Measurements from ENCODE around the gene TMEM91. TPM values are rescaled to one million over a fixed set of nuclear protein-coding genes. Genes with fewer than 3 reads are reported as not detected.

The TMEM91 gene
- total RNA-seq, 5 donors from 2014 or later (not counting 1 experiment from before 2014, with no cell fraction given) = 9.9 to 14.7 (median 13.2) TPM

GRCh38 chr19:41412953-41413352 is 36.6 kb downstream of the TMEM91 start:
- H3K36me3 ChIP-seq (ENCODE audit: control insufficient read depth in 2 of 2, extremely low read depth in 1 of 2, insufficient read depth in 1 of 2, low read length in 1 of 2) = peaks cover 36 to 60% of the 10 kb centered on the region in 2 donors
- no peak overlapping the region for H3K4me3 Mint-ChIP-seq
- no peak for DNase-seq
- ChIA-PET POLR2A (no interaction called here), CTCF (interaction anchor here in 1 of 2 donors (0.7 kb wide), 1 partner anchor 25 kb away, joined by 8 read pairs; no protein-coding TSS in a partner anchor)
- no peaks in the 10 kb centered on the region for H3K27me3 Mint-ChIP-seq
- no peaks in the 10 kb centered on the region for H3K9me3 ChIP-seq
- no peak for ATAC-seq (replicated peaks in 1 of 4)
- peaks cover 10 to 14% (median 12%) of the 10 kb centered on the region in 3 donors for H3K4me1 Mint-ChIP-seq
- H3K9me3 Mint-ChIP-seq = no peaks in the 10 kb centered on the region
- peaks cover 33% of the 10 kb centered on the region for H3K36me3 Mint-ChIP-seq
- H3K27me3 ChIP-seq (replicated peaks in 1 of 2; ENCODE audit: control insufficient read depth in 2 of 2, extremely low read depth in 1 of 2, insufficient read depth in 2 of 2, low read length in 1 of 2) = no peaks in the 10 kb centered on the region
- WGBS (ENCODE audit: insufficient coverage) = 100% methylated on average over 2 of the region's 5 CpGs
- no peak overlapping the region for H3K27ac Mint-ChIP-seq
- peaks cover 0 to 5% of the 10 kb centered on the region in 2 experiments for H3K4me1 ChIP-seq (ENCODE audit: control insufficient read depth in 1 of 2, extremely low read depth in 1 of 2, insufficient read depth in 2 of 2, low read length in 2 of 2)
- H3K4me3 ChIP-seq (ENCODE audit: control insufficient read depth in 1 of 2, extremely low read depth in 1 of 2, low read length in 1 of 2) = no peak overlapping the region
- no peak overlapping the region for H3K27ac ChIP-seq (ENCODE audit: low read length)

- WGBS (ENCODE audit: insufficient coverage) = 90% methylated on average over 4 of the region's 10 CpGs
- Mint-ChIP-seq H3K4me3 (no peak overlapping the region), H3K4me1 (peaks cover 10 to 12% (median 12%) of the 10 kb centered on the region in 3 donors), H3K9me3 (no peaks in the 10 kb centered on the region), H3K27ac (no peak overlapping the region), H3K36me3 (peaks cover 40% of the 10 kb centered on the region), H3K27me3 (no peaks in the 10 kb centered on the region)
- Histone ChIP-seq H3K27me3 (replicated peaks in 1 of 2; ENCODE audit: control insufficient read depth in 2 of 2, extremely low read depth in 1 of 2, insufficient read depth in 2 of 2, low read length in 1 of 2) (no peaks in the 10 kb centered on the region), H3K4me3 (ENCODE audit: control insufficient read depth in 1 of 2, extremely low read depth in 1 of 2, low read length in 1 of 2) (no peak overlapping the region), H3K36me3 (ENCODE audit: control insufficient read depth in 2 of 2, extremely low read depth in 1 of 2, insufficient read depth in 1 of 2, low read length in 1 of 2) (peaks cover 36 to 67% of the 10 kb centered on the region in 2 donors), H3K4me1 (ENCODE audit: control insufficient read depth in 1 of 2, extremely low read depth in 1 of 2, insufficient read depth in 2 of 2, low read length in 2 of 2) (peaks cover 0 to 5% of the 10 kb centered on the region in 2 experiments), H3K27ac (ENCODE audit: low read length) (no peak overlapping the region), H3K9me3 (no peaks in the 10 kb centered on the region)
- ATAC-seq (replicated peaks in 1 of 4) = no peak
- CTCF ChIA-PET = no interaction called here
- POLR2A ChIA-PET = no interaction called here
- DNase-seq = no peak
Measured at GRCh38 chr19:41413947-41414346, 37.6 kb downstream of the TMEM91 start.

GRCh38 chr19:41414461-41414860 is 38.1 kb downstream of the TMEM91 start:
- H3K27ac ChIP-seq (ENCODE audit: low read length) = no peak overlapping the region

GRCh38 chr19:41415154-41415571 is 38.8 kb downstream of the TMEM91 start:
- H3K27me3 Mint-ChIP-seq = no peaks in the 10 kb centered on the region
- H3K4me3 ChIP-seq (ENCODE audit: control insufficient read depth in 1 of 2, extremely low read depth in 1 of 2, low read length in 1 of 2) = no peak overlapping the region
- no peak overlapping the region for H3K27ac Mint-ChIP-seq
- no peak overlapping the region for H3K27ac ChIP-seq (ENCODE audit: low read length)
- H3K9me3 ChIP-seq = no peaks in the 10 kb centered on the region
- H3K9me3 Mint-ChIP-seq = no peaks in the 10 kb centered on the region
- H3K27me3 ChIP-seq (replicated peaks in 1 of 2; ENCODE audit: control insufficient read depth in 2 of 2, extremely low read depth in 1 of 2, insufficient read depth in 2 of 2, low read length in 1 of 2) = no peaks in the 10 kb centered on the region
- H3K36me3 ChIP-seq (ENCODE audit: control insufficient read depth in 2 of 2, extremely low read depth in 1 of 2, insufficient read depth in 1 of 2, low read length in 1 of 2) = peaks cover 36 to 78% of the 10 kb centered on the region in 2 donors
- DNase-seq = no peak
- ChIA-PET POLR2A (no interaction called here), CTCF (no interaction called here)
- no peak for ATAC-seq (replicated peaks in 1 of 4)
- no peak overlapping the region for H3K4me3 Mint-ChIP-seq
- peaks cover 1 to 2% (median 1%) of the 10 kb centered on the region in 3 donors for H3K4me1 Mint-ChIP-seq
- WGBS (ENCODE audit: insufficient coverage) = 88% methylated on average over 6 of the region's 9 CpGs
- H3K36me3 Mint-ChIP-seq = peaks cover 46% of the 10 kb centered on the region
- H3K4me1 ChIP-seq (ENCODE audit: control insufficient read depth in 1 of 2, extremely low read depth in 1 of 2, insufficient read depth in 2 of 2, low read length in 2 of 2) = peaks cover 0 to under 1% of the 10 kb centered on the region in 2 experiments

More at GRCh38 chr19:41414461-41414860, 38.1 kb downstream of the TMEM91 start:
- WGBS (ENCODE audit: insufficient coverage) = 98% methylated on average over 7 of the region's 9 CpGs
- Mint-ChIP-seq H3K9me3 (no peaks in the 10 kb centered on the region), H3K4me3 (no peak overlapping the region), H3K36me3 (peaks cover 44% of the 10 kb centered on the region), H3K27me3 (no peaks in the 10 kb centered on the region), H3K4me1 (peaks cover 7 to 8% (median 7%) of the 10 kb centered on the region in 3 donors), H3K27ac (no peak overlapping the region)
- ChIA-PET CTCF (no interaction called here), POLR2A (no interaction called here)
- ATAC-seq (replicated peaks in 1 of 4) (no peak), DNase-seq (no peak)
- Histone ChIP-seq H3K4me1 (ENCODE audit: control insufficient read depth in 1 of 2, extremely low read depth in 1 of 2, insufficient read depth in 2 of 2, low read length in 2 of 2) (peaks cover 0 to 5% of the 10 kb centered on the region in 2 experiments), H3K36me3 (ENCODE audit: control insufficient read depth in 2 of 2, extremely low read depth in 1 of 2, insufficient read depth in 1 of 2, low read length in 1 of 2) (peaks cover 36 to 72% of the 10 kb centered on the region in 2 donors), H3K27me3 (replicated peaks in 1 of 2; ENCODE audit: control insufficient read depth in 2 of 2, extremely low read depth in 1 of 2, insufficient read depth in 2 of 2, low read length in 1 of 2) (no peaks in the 10 kb centered on the region), H3K4me3 (ENCODE audit: control insufficient read depth in 1 of 2, extremely low read depth in 1 of 2, low read length in 1 of 2) (no peak overlapping the region), H3K9me3 (no peaks in the 10 kb centered on the region)

- Mint-ChIP-seq H3K9me3 (no peaks in the 10 kb centered on the region), H3K27ac (no peak overlapping the region), H3K27me3 (no peaks in the 10 kb centered on the region), H3K4me3 (no peak overlapping the region), H3K36me3 (peaks cover 52% of the 10 kb centered on the region), H3K4me1 (no peaks in the 10 kb centered on the region)
- WGBS (ENCODE audit: insufficient coverage) = 94% methylated on average over 11 of the region's 12 CpGs
- no peak for ATAC-seq (replicated peaks in 1 of 4)
- Histone ChIP-seq H3K4me3 (ENCODE audit: control insufficient read depth in 1 of 2, extremely low read depth in 1 of 2, low read length in 1 of 2) (no peak overlapping the region), H3K36me3 (ENCODE audit: control insufficient read depth in 2 of 2, extremely low read depth in 1 of 2, insufficient read depth in 1 of 2, low read length in 1 of 2) (peaks cover 34 to 83% of the 10 kb centered on the region in 2 donors), H3K9me3 (no peaks in the 10 kb centered on the region), H3K4me1 (ENCODE audit: control insufficient read depth in 1 of 2, extremely low read depth in 1 of 2, insufficient read depth in 2 of 2, low read length in 2 of 2) (no peaks in the 10 kb centered on the region), H3K27me3 (replicated peaks in 1 of 2; ENCODE audit: control insufficient read depth in 2 of 2, extremely low read depth in 1 of 2, insufficient read depth in 2 of 2, low read length in 1 of 2) (no peaks in the 10 kb centered on the region), H3K27ac (ENCODE audit: low read length) (no peak overlapping the region)
- CTCF ChIA-PET = no interaction called here
- POLR2A ChIA-PET = no interaction called here
- DNase-seq = no peak
Measured at GRCh38 chr19:41416194-41416674, 39.9 kb downstream of the TMEM91 start.

GRCh38 chr19:41420101-41420880 is 44.0 kb downstream of the TMEM91 start:
- Histone ChIP-seq H3K27me3 (replicated peaks in 1 of 2; ENCODE audit: control insufficient read depth in 2 of 2, extremely low read depth in 1 of 2, insufficient read depth in 2 of 2, low read length in 1 of 2) (no peaks in the 10 kb centered on the region), H3K27ac (ENCODE audit: low read length) (no peak overlapping the region), H3K4me3 (ENCODE audit: control insufficient read depth in 1 of 2, extremely low read depth in 1 of 2, low read length in 1 of 2) (no peak overlapping the region), H3K4me1 (ENCODE audit: control insufficient read depth in 1 of 2, extremely low read depth in 1 of 2, insufficient read depth in 2 of 2, low read length in 2 of 2) (peaks cover 0 to 3% of the 10 kb centered on the region in 2 experiments), H3K9me3 (no peaks in the 10 kb centered on the region), H3K36me3 (ENCODE audit: control insufficient read depth in 2 of 2, extremely low read depth in 1 of 2, insufficient read depth in 1 of 2, low read length in 1 of 2) (peaks cover 28 to 81% of the 10 kb centered on the region in 2 donors)
- H3K9me3 Mint-ChIP-seq = no peaks in the 10 kb centered on the region
- CTCF ChIA-PET = no interaction called here
- H3K4me1 Mint-ChIP-seq = peaks cover 0 to 6% (median 5%) of the 10 kb centered on the region in 3 donors
- POLR2A ChIA-PET = interaction anchor here in 1 of 2 donors (0.7 kb wide), 1 partner anchor 10 kb away, joined by 4 read pairs; no protein-coding TSS in a partner anchor
- DNase-seq = no peak
- H3K27ac Mint-ChIP-seq = no peak overlapping the region
- H3K36me3 Mint-ChIP-seq = peaks cover 46% of the 10 kb centered on the region
- WGBS (ENCODE audit: insufficient coverage) = 79% methylated on average over 4 of the region's 8 CpGs
- no peaks in the 10 kb centered on the region for H3K27me3 Mint-ChIP-seq
- no peak overlapping the region for H3K4me3 Mint-ChIP-seq
- no peak for ATAC-seq (replicated peaks in 1 of 4)
